ENCODE data around the gene OR10D3. TPM values are rescaled to one million over a fixed set of nuclear protein-coding genes. Genes with fewer than 3 reads are reported as not detected.

The OR10D3 gene
- total RNA-seq, 2 donors from 2014 or later: not detected

DNA sequence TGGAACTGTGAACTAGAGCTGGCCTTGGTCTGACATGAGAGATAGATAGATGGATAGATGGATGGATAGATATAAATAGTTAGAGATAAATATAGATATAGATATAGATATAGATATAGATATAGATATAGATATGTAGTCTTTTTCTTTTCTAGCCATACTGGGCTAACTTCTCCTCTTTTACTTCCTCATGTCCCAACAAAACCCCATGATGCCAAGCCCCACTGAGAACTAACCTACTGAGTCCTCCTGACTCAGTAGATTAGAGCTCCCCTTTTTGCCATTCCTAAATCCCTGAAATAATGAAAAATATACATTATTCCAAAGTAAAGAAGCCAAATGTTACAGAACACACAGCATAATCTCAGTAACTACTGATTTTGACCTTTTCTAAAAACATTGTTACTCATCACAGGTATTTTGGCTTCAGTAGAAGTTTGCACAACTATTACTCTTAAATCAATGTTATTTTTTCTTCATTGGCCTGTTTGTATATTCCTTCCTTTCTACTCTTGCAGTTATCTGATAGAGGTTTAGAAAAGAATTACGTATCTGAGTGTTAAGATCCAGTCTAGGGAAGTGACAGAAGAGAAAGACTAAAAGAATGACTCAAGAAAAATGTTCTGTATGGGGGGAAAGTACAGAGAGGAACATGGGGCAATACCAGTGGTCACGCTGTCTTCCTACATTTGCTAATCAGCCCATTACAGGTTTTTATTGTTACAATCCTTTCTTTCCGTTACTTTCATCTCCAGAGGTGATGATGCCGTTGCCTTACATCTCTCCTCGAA is 6.0 kb upstream of the OR10D3 start:
- Mint-ChIP-seq H3K27me3 (peaks cover 3% of the 10 kb centered on the region), H3K27ac (no peak overlapping the region), H3K9me3 (no peaks in the 10 kb centered on the region), H3K4me1 (no peaks in the 10 kb centered on the region), H3K4me3 (no peak overlapping the region), H3K36me3 (ENCODE audit: low read depth) (no peaks in the 10 kb centered on the region)
- ATAC-seq (replicated peaks): no peak

DNA sequence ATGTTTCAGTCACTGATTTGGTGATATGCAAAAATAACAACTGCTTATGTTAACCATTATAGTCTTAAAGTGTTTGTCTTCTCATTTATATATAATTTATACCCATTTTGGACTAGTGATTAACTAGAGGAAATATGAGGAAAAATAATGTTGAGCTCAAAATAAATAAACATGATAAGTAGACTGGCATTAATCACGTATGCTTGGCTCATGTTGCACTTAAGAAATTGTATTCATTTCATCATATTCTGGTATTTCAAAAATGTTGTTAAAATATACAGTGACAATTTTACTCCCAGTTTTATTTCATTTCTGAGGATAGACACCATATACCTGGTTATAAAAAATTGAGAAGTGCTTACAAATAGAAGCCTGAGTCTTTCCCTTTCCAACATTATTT is 3.8 kb upstream of the OR10D3 start:
- no peaks in the 10 kb centered on the region for H3K9me3 Mint-ChIP-seq
- H3K4me3 Mint-ChIP-seq: no peak overlapping the region
- H3K27ac Mint-ChIP-seq: no peak overlapping the region
- no peak for ATAC-seq (replicated peaks)
- H3K4me1 Mint-ChIP-seq: no peaks in the 10 kb centered on the region
- peaks cover 10% of the 10 kb centered on the region for H3K27me3 Mint-ChIP-seq
- no peaks in the 10 kb centered on the region for H3K36me3 Mint-ChIP-seq (ENCODE audit: low read depth)

DNA sequence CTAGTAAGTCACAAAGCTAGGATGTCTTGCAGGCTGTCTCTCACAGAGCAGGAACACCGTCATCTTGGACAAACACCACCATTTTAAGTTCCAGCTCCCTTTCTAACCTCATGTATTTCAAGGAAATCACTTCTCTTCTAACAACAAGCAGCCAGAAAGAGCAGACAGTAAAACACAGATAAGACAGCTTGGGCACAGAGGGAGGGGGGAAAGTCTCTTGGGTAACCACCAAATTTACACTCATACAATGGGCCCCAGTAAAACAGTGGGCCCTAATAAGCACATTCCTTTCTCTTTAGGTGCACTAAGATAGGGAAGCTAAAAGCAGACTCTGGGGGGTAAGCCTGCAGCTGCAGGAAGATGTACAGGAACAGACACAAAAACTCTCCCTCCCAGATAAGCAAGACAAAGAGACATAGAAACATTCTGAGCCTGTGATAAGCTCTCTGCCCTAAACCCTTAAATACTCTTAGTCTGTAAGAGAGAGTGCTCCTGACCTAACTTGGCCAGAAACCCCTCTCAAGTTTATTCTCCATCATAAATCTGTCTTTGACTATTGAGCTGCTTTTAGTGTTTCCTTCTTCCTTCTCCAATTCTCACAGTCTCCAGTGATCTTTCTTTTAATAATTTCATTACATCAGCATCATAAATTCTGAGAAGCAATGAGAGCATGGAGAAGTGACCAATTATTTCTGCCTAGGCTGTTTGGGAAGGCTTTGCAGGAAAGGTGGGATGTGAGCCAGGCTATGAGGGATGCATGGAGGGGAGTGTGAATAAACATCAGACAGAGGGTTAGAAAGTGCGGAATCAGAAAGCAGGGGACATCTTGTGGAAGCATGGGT is 7.4 kb downstream of the OR10D3 start:
- Mint-ChIP-seq H3K4me1 (no peaks in the 10 kb centered on the region), H3K27me3 (peaks cover 37% of the 10 kb centered on the region), H3K9me3 (no peaks in the 10 kb centered on the region), H3K4me3 (no peak overlapping the region), H3K27ac (no peak overlapping the region), H3K36me3 (ENCODE audit: low read depth) (no peaks in the 10 kb centered on the region)
- no peak for ATAC-seq (replicated peaks)

DNA sequence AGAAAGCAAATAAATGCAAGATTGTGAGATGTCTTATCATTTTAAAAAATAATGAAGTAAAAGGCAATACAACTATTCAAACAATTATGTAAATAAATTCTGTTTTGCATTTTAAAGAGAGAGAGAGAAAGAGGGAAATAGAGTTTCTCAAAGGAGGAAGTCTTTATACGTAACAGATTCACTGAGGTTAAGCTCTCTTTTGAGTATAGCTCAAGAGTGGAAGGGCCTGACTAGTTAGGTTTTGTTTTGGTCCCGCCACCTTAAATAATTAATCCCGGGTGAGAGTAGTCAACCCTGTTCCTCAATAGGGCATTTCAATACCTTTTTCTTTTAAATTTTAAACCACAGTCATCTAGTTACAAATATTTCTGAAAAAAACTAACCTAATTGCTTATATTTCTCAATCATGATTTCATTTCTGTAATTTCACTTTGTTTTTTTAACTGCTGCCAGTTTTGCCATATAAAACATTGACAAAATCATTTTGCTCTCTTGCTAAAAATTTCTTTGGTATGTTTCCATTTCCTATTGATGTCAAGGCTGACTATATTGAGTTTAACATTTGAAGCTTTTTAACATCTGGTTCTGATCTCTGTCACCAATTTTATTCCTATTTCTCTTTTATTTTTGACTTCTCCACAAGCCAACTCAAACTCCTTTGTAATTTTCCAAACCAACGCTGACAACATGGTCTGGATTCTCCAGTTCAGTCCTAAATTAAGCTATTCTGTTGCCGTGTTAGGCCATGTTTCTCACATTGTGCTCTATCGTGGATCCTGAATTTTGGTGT is 10.3 kb downstream of the OR10D3 start:
- Mint-ChIP-seq H3K9me3 (no peaks in the 10 kb centered on the region), H3K27ac (no peak overlapping the region), H3K27me3 (peaks cover 24% of the 10 kb centered on the region), H3K36me3 (ENCODE audit: low read depth) (no peaks in the 10 kb centered on the region), H3K4me1 (no peaks in the 10 kb centered on the region), H3K4me3 (no peak overlapping the region)
- ATAC-seq (replicated peaks): no peak

DNA sequence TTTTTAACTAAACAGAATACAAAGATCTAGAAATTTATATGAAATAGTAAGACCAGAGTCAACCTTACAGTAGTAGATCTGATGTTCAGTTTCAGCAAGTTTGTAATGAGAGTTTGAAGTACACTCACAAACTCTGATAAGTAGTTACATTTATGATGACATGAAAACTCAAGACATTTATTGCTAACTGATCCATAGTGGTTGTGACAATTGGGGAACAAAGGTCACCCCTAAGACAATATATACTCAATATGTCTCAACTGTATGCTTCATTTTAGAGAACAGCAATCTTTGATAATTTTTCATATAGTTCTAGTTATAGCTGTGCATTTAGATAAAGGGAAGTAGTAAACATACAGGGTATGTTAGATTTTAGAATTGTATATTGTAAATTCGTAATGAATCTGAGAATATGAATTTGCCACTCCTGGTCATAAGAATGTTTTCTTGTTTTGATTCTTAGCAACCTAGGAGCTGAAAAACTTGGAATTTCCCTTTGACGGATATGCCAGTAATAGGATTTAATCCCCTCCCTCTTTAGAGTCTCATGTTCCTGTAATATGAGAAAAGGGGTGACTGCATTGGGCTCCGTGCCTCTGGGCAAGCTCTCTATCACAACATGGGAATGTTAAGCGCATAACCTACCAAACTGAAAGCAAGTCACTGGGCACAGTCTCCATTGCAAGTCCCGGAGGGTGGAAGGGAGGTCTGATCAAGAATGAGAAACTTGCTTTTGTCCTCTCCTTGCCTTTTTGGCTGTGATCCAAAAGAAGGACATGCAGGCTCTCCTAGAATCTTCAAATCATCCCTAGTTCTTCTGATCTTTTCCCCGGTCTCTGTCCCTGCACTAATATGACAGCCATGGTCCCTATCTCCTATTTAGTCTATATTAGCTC is 11.4 kb downstream of the OR10D3 start:
- peaks cover 23% of the 10 kb centered on the region for H3K27me3 Mint-ChIP-seq
- no peaks in the 10 kb centered on the region for H3K4me1 Mint-ChIP-seq
- H3K9me3 Mint-ChIP-seq: no peaks in the 10 kb centered on the region
- no peaks in the 10 kb centered on the region for H3K36me3 Mint-ChIP-seq (ENCODE audit: low read depth)
- no peak overlapping the region for H3K4me3 Mint-ChIP-seq
- no peak overlapping the region for H3K27ac Mint-ChIP-seq
- ATAC-seq (replicated peaks): no peak

DNA sequence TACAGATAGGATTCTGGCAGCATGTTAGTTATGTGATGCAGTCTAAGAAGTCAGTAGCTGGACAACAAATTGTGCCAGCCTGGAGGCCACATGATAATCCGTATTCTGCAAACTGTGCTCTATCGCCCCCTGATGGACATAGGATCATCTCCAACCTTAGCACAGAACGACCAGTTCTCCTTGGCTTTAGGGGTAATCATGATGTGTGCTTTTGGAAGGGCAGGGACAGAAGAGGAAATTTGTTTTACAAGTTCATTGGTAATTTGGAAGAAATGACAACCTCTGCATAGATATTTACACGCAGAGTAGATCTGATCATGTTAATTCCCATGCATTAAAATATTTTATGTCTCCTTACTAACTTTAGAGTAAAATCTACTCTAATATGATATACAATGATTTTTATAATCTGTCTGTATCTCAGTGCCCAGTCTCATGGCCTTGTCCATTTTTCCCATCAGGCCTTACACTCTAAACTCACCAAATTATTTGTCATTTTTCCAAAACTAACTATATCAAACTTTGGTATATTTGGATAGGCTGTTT is 12.1 kb downstream of the OR10D3 start:
- Mint-ChIP-seq H3K9me3 (no peaks in the 10 kb centered on the region), H3K27me3 (peaks cover 21% of the 10 kb centered on the region), H3K4me1 (no peaks in the 10 kb centered on the region), H3K36me3 (ENCODE audit: low read depth) (no peaks in the 10 kb centered on the region), H3K4me3 (no peak overlapping the region), H3K27ac (no peak overlapping the region)
- peak; percentile 73 for ATAC-seq (replicated peaks)

DNA sequence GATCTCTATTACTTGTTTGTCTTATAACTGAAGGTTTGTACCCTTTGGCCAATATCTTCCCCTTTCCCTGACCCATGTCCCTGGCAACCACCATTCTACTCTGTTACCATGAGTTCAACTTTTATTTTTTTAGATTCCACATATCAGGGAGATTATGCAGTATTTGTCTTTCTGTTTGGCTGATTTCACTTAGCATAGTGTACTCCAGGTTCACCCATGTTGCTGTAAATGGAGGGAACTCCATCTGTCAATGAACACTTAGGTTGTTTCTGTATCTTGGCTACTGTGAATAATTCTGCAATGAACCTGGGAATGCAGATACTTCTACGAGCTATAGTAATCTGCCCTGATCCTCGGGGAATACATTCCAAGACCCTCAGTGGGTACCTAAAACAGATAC is 14.9 kb downstream of the OR10D3 start:
- ATAC-seq (replicated peaks): no peak
- Mint-ChIP-seq H3K27ac (no peak overlapping the region), H3K27me3 (peaks cover 10% of the 10 kb centered on the region), H3K9me3 (no peaks in the 10 kb centered on the region), H3K4me3 (no peak overlapping the region), H3K4me1 (no peaks in the 10 kb centered on the region), H3K36me3 (ENCODE audit: low read depth) (no peaks in the 10 kb centered on the region)

DNA sequence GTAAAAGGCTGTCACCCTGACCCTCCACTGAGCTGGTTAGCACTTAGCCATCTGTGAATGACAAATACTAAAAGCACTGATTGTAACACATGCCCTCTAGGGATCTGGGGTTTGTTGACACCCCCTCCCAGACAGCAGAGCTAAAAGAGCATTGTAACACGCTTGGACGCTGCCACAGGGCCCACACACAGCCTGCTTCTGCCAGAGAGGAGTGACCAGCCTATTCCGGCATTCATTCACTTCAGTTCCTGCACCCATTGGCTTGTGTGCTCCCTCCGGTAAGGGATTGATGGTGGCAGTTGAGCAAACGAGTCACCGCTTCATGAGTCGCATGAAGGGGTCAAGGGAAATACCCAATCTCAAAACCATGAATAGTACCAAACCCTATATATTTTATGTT is 15.8 kb downstream of the OR10D3 start:
- Mint-ChIP-seq H3K27me3 (peaks cover 7% of the 10 kb centered on the region), H3K4me1 (no peaks in the 10 kb centered on the region), H3K36me3 (ENCODE audit: low read depth) (no peaks in the 10 kb centered on the region), H3K27ac (no peak overlapping the region), H3K4me3 (no peak overlapping the region), H3K9me3 (no peaks in the 10 kb centered on the region)
- ATAC-seq (replicated peaks): peak; percentile 23

DNA sequence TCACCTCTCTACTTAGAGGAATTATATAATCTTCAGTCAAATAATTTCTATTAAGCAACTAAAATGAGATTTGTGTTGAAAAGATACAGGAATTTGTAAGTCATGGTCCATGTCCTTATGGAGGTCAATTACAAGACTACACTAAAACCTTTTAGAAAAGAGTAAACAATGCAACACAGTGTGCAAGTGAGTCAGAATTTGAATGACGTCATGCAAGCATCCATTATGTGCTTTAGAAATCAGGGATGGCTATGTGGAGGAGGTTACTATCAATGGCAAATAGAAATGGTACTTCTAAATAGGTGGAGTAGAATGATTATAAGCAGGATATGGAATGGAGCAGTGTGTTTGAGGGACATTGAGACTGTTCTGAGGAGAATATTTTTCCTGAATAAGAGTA is 16.6 kb downstream of the OR10D3 start:
- H3K36me3 Mint-ChIP-seq (ENCODE audit: low read depth): no peaks in the 10 kb centered on the region
- H3K27me3 Mint-ChIP-seq: peaks cover 9% of the 10 kb centered on the region
- H3K9me3 Mint-ChIP-seq: no peaks in the 10 kb centered on the region
- H3K4me3 Mint-ChIP-seq: no peak overlapping the region
- no peak for ATAC-seq (replicated peaks)
- no peaks in the 10 kb centered on the region for H3K4me1 Mint-ChIP-seq
- no peak overlapping the region for H3K27ac Mint-ChIP-seq

DNA sequence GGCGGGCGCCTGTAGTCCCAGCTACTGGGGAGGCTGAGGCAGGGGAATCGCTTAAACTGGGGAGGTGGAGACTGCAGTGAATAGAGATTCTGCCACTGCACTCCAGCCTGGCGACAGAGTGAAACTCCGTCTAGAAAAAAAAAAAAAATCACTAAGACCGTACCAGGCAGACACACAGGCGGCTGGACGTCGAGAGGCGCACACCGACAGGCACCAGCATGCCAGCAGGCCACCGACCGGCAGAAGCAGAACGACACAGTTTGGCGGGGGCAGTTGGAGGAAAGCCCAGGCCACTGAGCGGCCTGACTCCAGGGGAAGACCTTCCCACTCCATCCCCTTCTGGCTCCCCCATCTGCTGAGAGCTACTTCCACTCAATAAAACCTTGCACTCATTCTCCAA is 17.5 kb downstream of the OR10D3 start:
- no peak overlapping the region for H3K27ac Mint-ChIP-seq
- peaks cover 6% of the 10 kb centered on the region for H3K27me3 Mint-ChIP-seq
- H3K4me3 Mint-ChIP-seq: no peak overlapping the region
- no peaks in the 10 kb centered on the region for H3K4me1 Mint-ChIP-seq
- no peak for ATAC-seq (replicated peaks)
- no peaks in the 10 kb centered on the region for H3K9me3 Mint-ChIP-seq
- no peaks in the 10 kb centered on the region for H3K36me3 Mint-ChIP-seq (ENCODE audit: low read depth)

DNA sequence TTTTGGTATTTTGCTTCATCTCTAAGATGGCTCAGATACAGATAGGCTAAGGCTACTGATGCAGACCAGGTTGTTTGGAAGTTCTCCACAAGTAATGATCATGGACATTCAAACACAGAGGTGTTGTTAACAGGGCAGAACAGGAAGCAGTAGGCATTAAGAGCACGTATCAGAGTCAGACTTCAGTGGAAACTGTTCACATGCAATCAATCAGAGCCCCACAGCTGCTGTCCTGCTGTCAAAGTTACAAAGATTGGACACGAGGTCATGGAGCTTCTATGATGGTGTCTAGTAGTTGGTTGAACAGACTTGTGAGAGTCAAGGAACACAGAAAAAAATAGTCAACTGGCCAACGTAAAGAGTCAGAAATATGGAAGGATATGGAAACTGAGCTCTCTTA is 19.8 kb downstream of the OR10D3 start:
- Mint-ChIP-seq H3K4me1 (no peaks in the 10 kb centered on the region), H3K4me3 (no peak overlapping the region), H3K27ac (no peak overlapping the region), H3K9me3 (no peaks in the 10 kb centered on the region), H3K27me3 (peaks cover 3% of the 10 kb centered on the region), H3K36me3 (ENCODE audit: low read depth) (no peaks in the 10 kb centered on the region)
- ATAC-seq (replicated peaks): no peak

DNA sequence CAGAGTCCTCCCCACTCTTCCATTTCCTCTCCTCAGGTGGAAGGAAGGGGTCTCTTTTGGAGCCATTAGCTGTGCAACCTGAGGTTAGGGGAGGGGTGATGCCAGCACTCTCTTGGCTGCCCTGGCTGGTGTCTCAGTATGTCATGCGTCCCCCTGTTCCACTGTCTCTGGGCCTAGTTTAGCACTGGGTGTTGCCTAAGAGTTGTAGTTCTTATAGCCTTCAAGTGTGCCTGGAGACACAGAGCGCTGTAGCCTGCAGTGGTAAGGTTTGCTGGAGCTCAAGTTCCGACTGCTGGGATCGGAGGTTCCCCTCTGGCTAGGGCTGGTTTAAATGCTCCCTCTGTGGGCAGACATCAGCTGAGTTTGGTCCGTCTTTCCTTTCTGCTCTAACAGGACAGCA is 20.9 kb downstream of the OR10D3 start:
- no peaks in the 10 kb centered on the region for H3K4me1 Mint-ChIP-seq
- peaks cover 3% of the 10 kb centered on the region for H3K27me3 Mint-ChIP-seq
- H3K9me3 Mint-ChIP-seq: no peaks in the 10 kb centered on the region
- H3K36me3 Mint-ChIP-seq (ENCODE audit: low read depth): no peaks in the 10 kb centered on the region
- no peak overlapping the region for H3K4me3 Mint-ChIP-seq
- no peak overlapping the region for H3K27ac Mint-ChIP-seq
- ATAC-seq (replicated peaks): no peak

DNA sequence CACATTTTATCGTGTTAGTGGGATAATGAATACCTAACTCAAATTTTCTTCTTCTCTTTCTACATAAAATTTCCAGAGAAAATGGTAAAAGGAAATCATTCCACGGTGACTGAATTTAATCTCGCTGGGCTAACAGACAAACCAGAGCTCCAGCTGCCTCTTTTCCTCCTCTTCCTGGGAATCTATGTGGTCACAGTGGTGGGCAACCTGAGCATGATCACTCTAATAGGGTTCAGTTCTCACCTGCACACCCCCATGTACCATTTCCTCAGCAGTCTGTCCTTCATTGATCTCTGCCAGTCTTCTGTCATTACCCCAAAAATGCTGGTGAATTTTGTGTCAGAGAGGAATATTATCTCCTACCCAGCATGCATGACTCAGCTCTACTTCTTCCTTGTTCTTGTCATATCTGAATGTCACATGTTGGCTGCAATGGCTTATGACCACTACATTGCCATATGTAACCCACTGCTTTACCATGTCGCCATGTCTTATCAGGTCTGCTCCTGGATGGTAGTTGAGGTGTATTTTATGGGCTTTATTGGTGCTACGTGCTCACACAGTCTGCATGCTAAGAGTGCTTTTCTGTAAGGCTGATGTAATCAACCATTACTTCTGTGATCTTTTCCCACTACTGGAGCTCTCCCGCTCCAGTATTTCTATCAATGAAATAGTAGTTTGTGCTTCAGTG is 24.1 kb downstream of the OR10D3 start:
- no peak for ATAC-seq (replicated peaks)
- H3K4me3 Mint-ChIP-seq: no peak overlapping the region
- H3K27ac Mint-ChIP-seq: no peak overlapping the region
- no peaks in the 10 kb centered on the region for H3K9me3 Mint-ChIP-seq
- H3K27me3 Mint-ChIP-seq: peaks cover 6% of the 10 kb centered on the region
- H3K4me1 Mint-ChIP-seq: no peaks in the 10 kb centered on the region
- H3K36me3 Mint-ChIP-seq (ENCODE audit: low read depth): no peaks in the 10 kb centered on the region

Measured in activated T-helper 17 cell treated with anti-CD3 and anti-CD28 coated beads, Interleukin-2, amount 50 U/mL, for 72 hours (primary cell).